HepG2 (cell line): ENCODE measurements around the gene MGA. TPM values are rescaled to one million over a fixed set of nuclear protein-coding genes. Genes with fewer than 3 reads are reported as not detected.

Experiments used
- ATAC-seq: fragments of 200-7000 bp; cut with Tn5 transposase; 3 replicates; pipeline ENCODE4 v1.9.1; 2020; ENCODE audit warnings: mild to moderate bottlenecking, moderate library complexity
- BruUV-seq: library from RNA; stranded (reverse); fragments of 400-500 nt; replicated peaks from 2 replicates; lab custom pipeline; 2021; lab: Mats Ljungman, UMichigan
- CTCF ChIA-PET: fragments of 300-600 bp; formaldehyde crosslinking; extraction: SDS; loops from one replicate; lab custom pipeline; 2021; ENCODE audit warnings: low total read pairs, inconsistent platforms, low intra/inter-chr PET ratio; lab: Yijun Ruan, JAX
- POLR2A ChIA-PET: fragments of 350-600 bp; sonication (Branson Sonifier 250); formaldehyde crosslinking; loops from one replicate; lab custom pipeline; 2020; ENCODE audit warnings: antibody characterized with exemption, inconsistent platforms; lab: Yijun Ruan, JAX
- DNase-seq: peaks from one replicate; pipeline ENCODE4 v3.0.0-alpha.2; 2015; ENCODE audit warnings: low spot score
- FAIRE-seq: peaks from 3 replicates; lab custom pipeline; 2011; peaks lifted over from hg19 to GRCh38; lab: Jason Lieb, UNC
- H2AFZ ChIP-seq: one replicate; pipeline ENCODE4 v1.6.1; 2011; ENCODE audit warnings: low read length, inconsistent platforms
- H3K27ac ChIP-seq: fragments of 300-600 bp; 3 replicates; pipeline ENCODE4 v1.8.0; 2011; ENCODE audit warnings: mixed run types, mild to moderate bottlenecking, mixed read lengths, low read length, inconsistent platforms; ENCODE audit not compliant: insufficient read depth; ENCODE audit errors: extremely low read length
- H3K27me3 ChIP-seq, 2 experiments: fragments of 200-600 bp in 1 of 2; 2 replicates in 1 of 2; 3 replicates in 1 of 2; pipeline versions ENCODE4 v1.6.0 to v1.8.0; 2011; ENCODE audit warnings: low read length in 2 of 2, mild to moderate bottlenecking in 2 of 2, moderate library complexity in 2 of 2, inconsistent platforms in 1 of 2; ENCODE audit not compliant: insufficient read depth in 2 of 2, control insufficient read depth in 1 of 2
- H3K36me3 ChIP-seq, 2 experiments: fragments of 200-600 bp in 1 of 2; replicated peaks in 1 of 2; 2 replicates in 1 of 2; 3 replicates in 1 of 2; pipeline versions ENCODE4 v1.5.1 to v1.8.0; 2011; ENCODE audit warnings: low read length in 2 of 2, inconsistent platforms in 1 of 2; ENCODE audit not compliant: insufficient read depth in 2 of 2, control insufficient read depth in 1 of 2
- H3K4me1 ChIP-seq: 2 replicates; pipeline ENCODE4 v1.5.1; 2012; ENCODE audit warnings: low read length, inconsistent platforms; ENCODE audit not compliant: insufficient read depth
- H3K4me2 ChIP-seq: 2 replicates; pipeline ENCODE4 v1.6.0; 2011; ENCODE audit warnings: low read depth, low read length, inconsistent platforms
- H3K4me3 ChIP-seq, 3 experiments: fragments of 200-600 bp in 1 of 3; sonication (generic), shearing (Covaris generic) in 1 of 3; replicated peaks in 1 of 3; 2 replicates each; pipeline ENCODE4 v1.5.1; 2011 to 2016; ENCODE audit warnings: low read length in 3 of 3, inconsistent platforms in 2 of 3, low read depth in 2 of 3, mild to moderate bottlenecking in 2 of 3, control low read depth in 1 of 3, mixed read lengths in 1 of 3; ENCODE audit not compliant: insufficient read depth in 1 of 3
- H3K79me2 ChIP-seq: one replicate; pipeline ENCODE4 v1.6.1; 2011; ENCODE audit warnings: low read length, inconsistent platforms; ENCODE audit not compliant: insufficient read depth
- H3K9ac ChIP-seq: 2 replicates; pipeline ENCODE4 v1.6.0; 2011; ENCODE audit warnings: mild to moderate bottlenecking, low read depth, low read length, inconsistent platforms; ENCODE audit not compliant: insufficient read depth
- H3K9me3 ChIP-seq: 2 replicates; pipeline ENCODE4 v1.5.1; 2012; ENCODE audit warnings: mild to moderate bottlenecking, low read length
- H4K20me1 ChIP-seq: 2 replicates; pipeline ENCODE4 v1.6.0; 2011; ENCODE audit warnings: inconsistent platforms, mild to moderate bottlenecking, low read length, moderate library complexity; ENCODE audit not compliant: insufficient read depth
- CEBPB ChIP-seq: IDR thresholded peaks from 2 replicates; pipeline ENCODE4 v1.6.1; 2011; ENCODE audit warnings: low read depth, low read length, improper control_type of control experiment, borderline replicate concordance
- GATAD2A ChIP-seq: IDR thresholded peaks from 2 replicates; pipeline ENCODE4 v1.6.1; 2016
- HDAC1 ChIP-seq: sonication (generic); formaldehyde crosslinking; IDR thresholded peaks from 2 replicates; pipeline ENCODE4 v1.5.1; 2020; ENCODE audit warnings: mild to moderate bottlenecking, missing genetic modification reagents
- KDM2A ChIP-seq: sonication (generic); formaldehyde crosslinking; IDR thresholded peaks from 2 replicates; pipeline ENCODE4 v1.4.0; 2020; ENCODE audit warnings: low read depth, missing genetic modification reagents, borderline replicate concordance
- MLLT10 ChIP-seq: sonication (generic); formaldehyde crosslinking; IDR thresholded peaks from 2 replicates; pipeline ENCODE4 v1.4.0; 2020; ENCODE audit warnings: missing genetic modification reagents
- POLR2A ChIP-seq, 2 experiments: IDR thresholded peaks; 2 replicates each; pipeline ENCODE4 v1.6.1; 2011; ENCODE audit warnings: low read depth in 2 of 2, low read length in 2 of 2, mild to moderate bottlenecking in 1 of 2, moderate library complexity in 1 of 2; ENCODE audit not compliant: insufficient read depth in 1 of 2
- SRY ChIP-seq: sonication (generic); formaldehyde crosslinking; IDR thresholded peaks from 2 replicates; pipeline ENCODE4 v1.8.0; 2022; ENCODE audit warnings: mild to moderate bottlenecking, missing genetic modification reagents
- XBP1 ChIP-seq: sonication (generic); formaldehyde crosslinking; IDR thresholded peaks from 2 replicates; pipeline ENCODE4 v1.5.0; 2020; ENCODE audit warnings: missing genetic modification reagents
- ZBTB7A ChIP-seq: sonication (generic); formaldehyde crosslinking; IDR thresholded peaks from 2 replicates; pipeline ENCODE4 v1.8.0; 2022; ENCODE audit warnings: mild to moderate bottlenecking, missing genetic modification reagents
- ZFP82 ChIP-seq: sonication (generic); formaldehyde crosslinking; IDR thresholded peaks from 2 replicates; pipeline ENCODE4 v1.5.1; 2020; ENCODE audit warnings: mild to moderate bottlenecking, missing genetic modification reagents, borderline replicate concordance
- ZNF136 ChIP-seq: sonication (generic); formaldehyde crosslinking; IDR thresholded peaks from 2 replicates; pipeline ENCODE4 v1.8.1; 2022; ENCODE audit warnings: low read depth, mild to moderate bottlenecking, moderate library complexity, missing genetic modification reagents
- ZNF253 ChIP-seq: sonication (generic); formaldehyde crosslinking; IDR thresholded peaks from 2 replicates; pipeline ENCODE4 v1.8.0; 2022; ENCODE audit warnings: mild to moderate bottlenecking, missing genetic modification reagents, borderline replicate concordance
- ZNF607 ChIP-seq: sonication (generic); formaldehyde crosslinking; IDR thresholded peaks from 2 replicates; pipeline ENCODE4 v1.5.1; 2020; ENCODE audit warnings: missing genetic modification reagents, mild to moderate bottlenecking, borderline replicate concordance
- ZNF816 ChIP-seq: sonication (generic); formaldehyde crosslinking; IDR thresholded peaks from 2 replicates; pipeline ENCODE4 v1.8.0; 2022; ENCODE audit warnings: missing genetic modification reagents, mild to moderate bottlenecking, borderline replicate concordance
- ZSCAN31 ChIP-seq: sonication (generic); formaldehyde crosslinking; IDR thresholded peaks from 2 replicates; pipeline ENCODE4 v1.5.0; 2020; ENCODE audit warnings: low read depth, mild to moderate bottlenecking, missing genetic modification reagents
- WGBS: methylation state at CpG from one replicate; pipeline ENCODE4 v1.1.6; 2017; ENCODE audit warnings: low lambda C conversion rate; 5-methylcytosine and 5-hydroxymethylcytosine counted together
- in situ Hi-C: cut with HindIII; loops from 2 replicates; pipeline ENCODE4 v1.10.0; 2017; ENCODE audit warnings: low pct_unique_long_range_greater_than_20kb; ENCODE audit not compliant: extremely low pct_ligation_motif_present
- intact Hi-C: fragments of 100-400 bp; cut with micrococcal nuclease; formaldehyde crosslinking; loops from one replicate; pipeline ENCODE4 v1.10.0; 2022; ENCODE audit not compliant: unreplicated experiment
- polyA plus RNA-seq, 8 experiments: library from polyadenylated mRNA; depleted of rRNA in 3 of 8; stranded (reverse) in 7 of 8; unstranded in 1 of 8; fragments of >200 nt; fragmentation: Illumina TruSeq in 4 of 8; extraction: Trizol in 4 of 8; gene quantifications; 2 replicates each; pipeline versions ENCODE4 v1.2.1 to v1.2.3, GENCODE V29; 2011 to 2016; ENCODE audit warnings: low read depth in 4 of 8, missing spikeins in 1 of 8, mixed read lengths in 1 of 8; ENCODE audit not compliant: insufficient read depth in 1 of 8
- total RNA-seq, 5 experiments: library from RNA; depleted of rRNA; stranded (reverse); fragments of >200 nt; fragmentation: Illumina TruSeq; extraction: Trizol; gene quantifications; 2 replicates each; pipeline ENCODE4 v1.2.3, GENCODE V29; 2016; ENCODE audit warnings: low read depth in 1 of 5
- TF ChIP-seq, protein P1 (sequence below): IDR thresholded peaks from 2 replicates; pipeline ENCODE4 v1.6.1; 2016; ENCODE audit warnings: mild to moderate bottlenecking
- TF ChIP-seq, protein P2 (sequence below): sonication (generic); formaldehyde crosslinking; IDR thresholded peaks from 2 replicates; pipeline ENCODE4 v1.5.0; 2020; ENCODE audit warnings: mild to moderate bottlenecking, missing genetic modification reagents, borderline replicate concordance
- TF ChIP-seq, protein P3 (sequence below): sonication (generic); formaldehyde crosslinking; IDR thresholded peaks from 2 replicates; pipeline ENCODE4 v1.8.0; 2022; ENCODE audit warnings: missing genetic modification reagents, mild to moderate bottlenecking, borderline replicate concordance
- TF ChIP-seq, protein P4 (sequence below): sonication (generic); formaldehyde crosslinking; IDR thresholded peaks from 2 replicates; pipeline ENCODE4 v1.8.0; 2022; ENCODE audit warnings: low read depth, missing genetic modification reagents

MGA gene
- total and polyA plus RNA-seq, 2 of the 13 experiments (the other 11 are each of a cell fraction or from before 2014, with no cell fraction given) = 5.3 to 59.0 TPM

DNA sequence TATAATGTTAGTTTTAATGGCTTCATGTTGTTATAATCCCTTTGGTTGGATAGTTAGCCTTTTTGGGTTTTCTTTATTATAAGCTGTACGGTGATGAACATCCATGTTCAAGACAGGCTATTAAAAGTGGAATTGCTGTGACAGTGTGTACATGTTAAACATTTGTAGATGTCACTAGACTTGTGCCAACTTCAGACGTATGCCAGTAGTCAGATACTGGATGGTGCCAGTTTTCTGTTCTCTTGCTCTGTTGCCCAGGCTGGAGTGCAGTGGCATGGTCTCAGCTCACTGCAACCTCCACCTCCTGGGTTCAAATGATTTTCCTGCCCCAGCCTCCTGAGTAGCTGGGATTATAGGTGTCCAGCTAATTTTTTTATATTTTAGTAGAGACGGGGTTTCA is 54.1 kb downstream of the MGA start:
- TF ChIP-seq MLLT10 (CRISPR knock-in tag) (no peak), ZNF136 (CRISPR knock-in tag) (no peak), ZBTB7A (CRISPR knock-in tag) (no peak), ZFP82 (CRISPR knock-in tag) (no peak), ZNF816 (CRISPR knock-in tag) (no peak), ZNF607 (CRISPR knock-in tag) (no peak), GATAD2A (CRISPR knock-in tag) (no peak), KDM2A (CRISPR knock-in tag) (no peak), POLR2A (IDR thresholded peaks at IDR 0.05; ENCODE audit: insufficient read depth in 1 of 2, low read depth in 2 of 2, low read length in 2 of 2) (no peak), CEBPB (no peak), SRY (CRISPR knock-in tag) (no peak), XBP1 (CRISPR knock-in tag) (no peak), HDAC1 (CRISPR knock-in tag) (no peak), ZSCAN31 (no peak), ZNF253 (CRISPR knock-in tag) (no peak)
- TF ChIP-seq, protein P1, sequence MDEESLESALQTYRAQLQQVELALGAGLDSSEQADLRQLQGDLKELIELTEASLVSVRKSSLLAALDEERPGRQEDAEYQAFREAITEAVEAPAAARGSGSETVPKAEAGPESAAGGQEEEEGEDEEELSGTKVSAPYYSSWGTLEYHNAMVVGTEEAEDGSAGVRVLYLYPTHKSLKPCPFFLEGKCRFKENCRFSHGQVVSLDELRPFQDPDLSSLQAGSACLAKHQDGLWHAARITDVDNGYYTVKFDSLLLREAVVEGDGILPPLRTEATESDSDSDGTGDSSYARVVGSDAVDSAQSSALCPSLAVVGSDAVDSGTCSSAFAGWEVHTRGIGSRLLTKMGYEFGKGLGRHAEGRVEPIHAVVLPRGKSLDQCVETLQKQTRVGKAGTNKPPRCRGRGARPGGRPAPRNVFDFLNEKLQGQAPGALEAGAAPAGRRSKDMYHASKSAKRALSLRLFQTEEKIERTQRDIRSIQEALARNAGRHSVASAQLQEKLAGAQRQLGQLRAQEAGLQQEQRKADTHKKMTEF (CRISPR knock-in tag) = no peak
- TF ChIP-seq, protein P2, sequence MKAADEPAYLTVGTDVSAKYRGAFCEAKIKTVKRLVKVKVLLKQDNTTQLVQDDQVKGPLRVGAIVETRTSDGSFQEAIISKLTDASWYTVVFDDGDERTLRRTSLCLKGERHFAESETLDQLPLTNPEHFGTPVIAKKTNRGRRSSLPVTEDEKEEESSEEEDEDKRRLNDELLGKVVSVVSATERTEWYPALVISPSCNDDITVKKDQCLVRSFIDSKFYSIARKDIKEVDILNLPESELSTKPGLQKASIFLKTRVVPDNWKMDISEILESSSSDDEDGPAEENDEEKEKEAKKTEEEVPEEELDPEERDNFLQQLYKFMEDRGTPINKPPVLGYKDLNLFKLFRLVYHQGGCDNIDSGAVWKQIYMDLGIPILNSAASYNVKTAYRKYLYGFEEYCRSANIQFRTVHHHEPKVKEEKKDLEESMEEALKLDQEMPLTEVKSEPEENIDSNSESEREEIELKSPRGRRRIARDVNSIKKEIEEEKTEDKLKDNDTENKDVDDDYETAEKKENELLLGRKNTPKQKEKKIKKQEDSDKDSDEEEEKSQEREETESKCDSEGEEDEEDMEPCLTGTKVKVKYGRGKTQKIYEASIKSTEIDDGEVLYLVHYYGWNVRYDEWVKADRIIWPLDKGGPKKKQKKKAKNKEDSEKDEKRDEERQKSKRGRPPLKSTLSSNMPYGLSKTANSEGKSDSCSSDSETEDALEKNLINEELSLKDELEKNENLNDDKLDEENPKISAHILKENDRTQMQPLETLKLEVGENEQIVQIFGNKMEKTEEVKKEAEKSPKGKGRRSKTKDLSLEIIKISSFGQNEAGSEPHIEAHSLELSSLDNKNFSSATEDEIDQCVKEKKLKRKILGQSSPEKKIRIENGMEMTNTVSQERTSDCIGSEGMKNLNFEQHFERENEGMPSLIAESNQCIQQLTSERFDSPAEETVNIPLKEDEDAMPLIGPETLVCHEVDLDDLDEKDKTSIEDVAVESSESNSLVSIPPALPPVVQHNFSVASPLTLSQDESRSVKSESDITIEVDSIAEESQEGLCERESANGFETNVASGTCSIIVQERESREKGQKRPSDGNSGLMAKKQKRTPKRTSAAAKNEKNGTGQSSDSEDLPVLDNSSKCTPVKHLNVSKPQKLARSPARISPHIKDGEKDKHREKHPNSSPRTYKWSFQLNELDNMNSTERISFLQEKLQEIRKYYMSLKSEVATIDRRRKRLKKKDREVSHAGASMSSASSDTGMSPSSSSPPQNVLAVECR = no peak
- TF ChIP-seq, protein P3, sequence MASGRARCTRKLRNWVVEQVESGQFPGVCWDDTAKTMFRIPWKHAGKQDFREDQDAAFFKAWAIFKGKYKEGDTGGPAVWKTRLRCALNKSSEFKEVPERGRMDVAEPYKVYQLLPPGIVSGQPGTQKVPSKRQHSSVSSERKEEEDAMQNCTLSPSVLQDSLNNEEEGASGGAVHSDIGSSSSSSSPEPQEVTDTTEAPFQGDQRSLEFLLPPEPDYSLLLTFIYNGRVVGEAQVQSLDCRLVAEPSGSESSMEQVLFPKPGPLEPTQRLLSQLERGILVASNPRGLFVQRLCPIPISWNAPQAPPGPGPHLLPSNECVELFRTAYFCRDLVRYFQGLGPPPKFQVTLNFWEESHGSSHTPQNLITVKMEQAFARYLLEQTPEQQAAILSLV (CRISPR knock-in tag) = no peak
- TF ChIP-seq, protein P4, sequence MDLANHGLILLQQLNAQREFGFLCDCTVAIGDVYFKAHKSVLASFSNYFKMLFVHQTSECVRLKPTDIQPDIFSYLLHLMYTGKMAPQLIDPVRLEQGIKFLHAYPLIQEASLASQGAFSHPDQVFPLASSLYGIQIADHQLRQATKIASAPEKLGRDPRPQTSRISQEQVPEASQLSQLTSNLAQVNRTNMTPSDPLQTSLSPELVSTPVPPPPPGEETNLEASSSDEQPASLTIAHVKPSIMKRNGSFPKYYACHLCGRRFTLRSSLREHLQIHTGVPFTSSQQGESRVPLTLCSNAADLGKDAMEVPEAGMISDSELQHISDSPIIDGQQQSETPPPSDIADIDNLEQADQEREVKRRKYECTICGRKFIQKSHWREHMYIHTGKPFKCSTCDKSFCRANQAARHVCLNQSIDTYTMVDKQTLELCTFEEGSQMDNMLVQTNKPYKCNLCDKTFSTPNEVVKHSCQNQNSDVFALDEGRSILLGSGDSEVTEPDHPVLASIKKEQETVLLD (CRISPR knock-in tag) = no peak
- no peaks in the 10 kb centered on the region for H3K27me3 ChIP-seq
- DNase-seq (no peak), FAIRE-seq (no peak), ATAC-seq (no peak)
- no peak overlapping the region for H3K4me3 ChIP-seq
- H3K9ac ChIP-seq = no peak overlapping the region
- no peak overlapping the region for H2AFZ ChIP-seq
- H3K4me2 ChIP-seq = no peak overlapping the region
- intact Hi-C loops = no loop called here
- in situ Hi-C loops = no loop called here
- H4K20me1 ChIP-seq = no peaks in the 10 kb centered on the region
- H3K36me3 ChIP-seq = peaks cover 10 to 42% of the 10 kb centered on the region in 2 experiments
- no peaks in the 10 kb centered on the region for H3K9me3 ChIP-seq
- BruUV-seq = TSS peak; percentile 32
- no peak overlapping the region for H3K27ac ChIP-seq
- POLR2A ChIA-PET = no interaction called here
- no peaks in the 10 kb centered on the region for H3K4me1 ChIP-seq
- no peaks in the 10 kb centered on the region for H3K79me2 ChIP-seq
- WGBS = 95% methylated on average over 3 of the region's 3 CpGs
- CTCF ChIA-PET = no interaction called here
